Loucy (cell line): ENCODE measurements around the gene CNOT2.

Source experiments
- H2AFZ ChIP-seq: fragments of 200-600 bp; sonication (generic); 2 replicates; pipeline ENCODE4 v1.6.0; 2016; ENCODE audit warnings: antibody characterized with exemption, mild to moderate bottlenecking, low read length, moderate library complexity
- H3F3A ChIP-seq: fragments of 200-600 bp; 2 replicates; pipeline ENCODE4 v1.6.0; 2016; ENCODE audit warnings: antibody characterized with exemption, low read depth, mild to moderate bottlenecking
- H3K27me3 ChIP-seq: fragments of 200-600 bp; sonication (generic); 2 replicates; pipeline ENCODE4 v1.6.1; 2014; ENCODE audit warnings: low read length, mild to moderate bottlenecking; ENCODE audit not compliant: insufficient read depth, poor library complexity, severe bottlenecking
- H3K36me3 ChIP-seq: fragments of 200-600 bp; sonication (generic); 2 replicates; pipeline ENCODE4 v1.6.1; 2016; ENCODE audit warnings: low read length; ENCODE audit not compliant: insufficient read depth
- H3K4me1 ChIP-seq: fragments of 200-600 bp; sonication (generic); 2 replicates; pipeline ENCODE4 v1.5.1; 2014; ENCODE audit warnings: low read length, mild to moderate bottlenecking; ENCODE audit not compliant: insufficient read depth, poor library complexity, severe bottlenecking
- H3K4me2 ChIP-seq: fragments of 200-600 bp; sonication (generic); 2 replicates; pipeline ENCODE4 v1.6.0; 2014; ENCODE audit warnings: antibody characterized with exemption, low read length, low read depth, mild to moderate bottlenecking; ENCODE audit not compliant: poor library complexity, severe bottlenecking
- H3K4me3 ChIP-seq: fragments of 200-600 bp; sonication (generic); 2 replicates; pipeline ENCODE4 v1.5.1; 2014; ENCODE audit warnings: low read length, mild to moderate bottlenecking, mixed read lengths; ENCODE audit not compliant: poor library complexity, severe bottlenecking
- H3K79me2 ChIP-seq: fragments of 200-600 bp; sonication (generic); 2 replicates; pipeline ENCODE4 v1.6.1; 2014; ENCODE audit warnings: low read length; ENCODE audit not compliant: insufficient read depth
- H3K9ac ChIP-seq: fragments of 200-600 bp; sonication (generic); 2 replicates; pipeline ENCODE4 v1.6.0; 2014; ENCODE audit warnings: mild to moderate bottlenecking, low read depth, low read length, moderate library complexity; ENCODE audit not compliant: poor library complexity, severe bottlenecking
- H3K9me2 ChIP-seq: fragments of 200-600 bp; sonication (generic); replicated peaks from 2 replicates; pipeline ENCODE4 v1.6.1; 2016; ENCODE audit warnings: low read depth, low read length, mixed read lengths
- H3K9me3 ChIP-seq: fragments of 200-600 bp; sonication (generic); 2 replicates; pipeline ENCODE4 v1.6.1; 2014; ENCODE audit warnings: mild to moderate bottlenecking, antibody characterized with exemption, low read length, low read depth; ENCODE audit not compliant: insufficient read depth
- H4K20me1 ChIP-seq: fragments of 200-600 bp; sonication (generic); 2 replicates; pipeline ENCODE4 v1.6.0; 2014; ENCODE audit warnings: antibody characterized with exemption, low read length, mild to moderate bottlenecking; ENCODE audit not compliant: insufficient read depth, poor library complexity, severe bottlenecking
- CTCF ChIP-seq: fragments of 200-600 bp; sonication (generic); conservative IDR thresholded peaks from 2 replicates; pipeline ENCODE4 v1.5.1; 2014; ENCODE audit warnings: mild to moderate bottlenecking, antibody characterized with exemption, low read length
- EZH2phosphoT487 ChIP-seq: fragments of 200-600 bp; IDR thresholded peaks from 2 replicates; pipeline ENCODE4 v1.6.1; 2018; ENCODE audit warnings: antibody characterized with exemption, mild to moderate bottlenecking, moderate library complexity, borderline replicate concordance

The CNOT2 gene

GRCh38 chr12:70245458-70245857 lies 2.2 kb downstream of the CNOT2 start:
- Histone ChIP-seq H3K9ac (peak overlapping the region; percentile 94), H4K20me1 (peaks cover 84% of the 10 kb centered on the region), H3K9me3 (no peaks in the 10 kb centered on the region), H3K79me2 (peaks cover 94% of the 10 kb centered on the region), H3K4me2 (peak overlapping the region; percentile 100), H3K4me3 (peak overlapping the region; percentile 98), H3K9me2 (no peaks in the 10 kb centered on the region), H3K27me3 (no peaks in the 10 kb centered on the region), H3K4me1 (peaks cover 79% of the 10 kb centered on the region), H3K36me3 (0 out of 2 replicates have a peak, but pooled peaks cover 3% of the 10 kb centered on the region), H2AFZ (no peak overlapping the region), H3F3A (no peaks in the 10 kb centered on the region)
- TF ChIP-seq CTCF (no peak), EZH2phosphoT487 (no peak)

- Histone ChIP-seq H3K4me3 (peak overlapping the region; percentile 98), H4K20me1 (peaks cover 88% of the 10 kb centered on the region), H3K79me2 (peaks cover 94% of the 10 kb centered on the region), H3K9ac (peak overlapping the region; percentile 94), H3K9me2 (no peaks in the 10 kb centered on the region), H3K27me3 (no peaks in the 10 kb centered on the region), H3K36me3 (no peaks in the 10 kb centered on the region), H3K4me1 (peaks cover 70% of the 10 kb centered on the region), H2AFZ (no peak overlapping the region), H3K9me3 (no peaks in the 10 kb centered on the region), H3K4me2 (peak overlapping the region; percentile 100), H3F3A (no peaks in the 10 kb centered on the region)
- no peak for TF ChIP-seq EZH2phosphoT487
- no peak for TF ChIP-seq CTCF
Observed at GRCh38 chr12:70246580-70246979, 3.3 kb downstream of the CNOT2 start.

GRCh38 chr12:70247653-70248199 lies 4.5 kb downstream of the CNOT2 start:
- no peaks in the 10 kb centered on the region for H3K27me3 ChIP-seq
- H3K9ac ChIP-seq: peak overlapping the region; percentile 94
- no peaks in the 10 kb centered on the region for H3K36me3 ChIP-seq
- H3K4me2 ChIP-seq: peak overlapping the region; percentile 100
- H3K79me2 ChIP-seq: peaks cover 94% of the 10 kb centered on the region
- TF ChIP-seq CTCF: no peak
- TF ChIP-seq EZH2phosphoT487: no peak
- peaks cover 62% of the 10 kb centered on the region for H3K4me1 ChIP-seq
- peaks cover 90% of the 10 kb centered on the region for H4K20me1 ChIP-seq
- H3K9me2 ChIP-seq: no peaks in the 10 kb centered on the region
- H2AFZ ChIP-seq: no peak overlapping the region
- no peaks in the 10 kb centered on the region for H3F3A ChIP-seq
- H3K9me3 ChIP-seq: no peaks in the 10 kb centered on the region
- peak overlapping the region; percentile 98 for H3K4me3 ChIP-seq
